Esophagus muscularis mucosa (tissue), 4 donors: Measurements from ENCODE around the gene UGT2B17. TPM values are rescaled to one million over a fixed set of nuclear protein-coding genes. Genes with fewer than 3 reads are reported as not detected.
"Not testable (repeated sequence)": the region's sequence is repeated elsewhere in the genome, so short reads cannot be mapped to it uniquely, and the experiment has no call there.

ENCODE experiments used
- DNase-seq: peaks from one replicate; pipeline ENCODE4 v3.0.0-alpha.2; 2017; ENCODE audit errors: extremely low spot score
- H3K27ac ChIP-seq, 4 donors: fragments of 200-600 bp; sonication (generic); replicated peaks in 1 of 4; 1 replicate in 3 of 4; 2 replicates in 1 of 4; pipeline ENCODE4 v1.5.1; 2016 to 2019; ENCODE audit warnings: mild to moderate bottlenecking in 1 of 4
- H3K27me3 ChIP-seq, 4 donors: fragments of 200-600 bp; sonication (generic); one replicate each; pipeline versions ENCODE4 v1.5.1 to v1.6.0; 2016 to 2019
- H3K36me3 ChIP-seq, 4 donors: fragments of 200-600 bp; sonication (generic); one replicate each; pipeline ENCODE4 v1.5.1; 2016 to 2019
- H3K4me1 ChIP-seq, 4 donors: fragments of 200-600 bp; sonication (generic); one replicate each; pipeline ENCODE4 v1.5.1; 2016 to 2019
- H3K4me3 ChIP-seq, 4 donors: fragments of 200-600 bp; sonication (generic); 1 replicate in 2 of 4; 2 replicates in 2 of 4; pipeline ENCODE4 v1.5.1; 2016 to 2019; ENCODE audit warnings: mild to moderate bottlenecking in 4 of 4, moderate library complexity in 1 of 4
- H3K9me3 ChIP-seq, 4 donors: fragments of 200-600 bp; sonication (generic); 1 replicate in 3 of 4; 2 replicates in 1 of 4; pipeline ENCODE4 v1.5.1; 2016 to 2019
- EP300 ChIP-seq: sonication (generic); formaldehyde crosslinking; IDR thresholded peaks from one replicate; pipeline ENCODE4 v1.6.1; 2017; ENCODE audit warnings: antibody characterized with exemption
- POLR2A ChIP-seq: fragments of 450-650 bp; IDR thresholded peaks from one replicate; pipeline ENCODE4 v1.6.1; 2017; ENCODE audit warnings: antibody characterized with exemption, moderate library complexity, mild to moderate bottlenecking, low read depth
- POLR2AphosphoS5 ChIP-seq, 2 donors: sonication (generic); formaldehyde crosslinking; IDR thresholded peaks; one replicate each; pipeline ENCODE4 v1.6.1; 2017; ENCODE audit warnings: antibody characterized with exemption in 2 of 2
- WGBS: methylation state at CpG from one replicate; pipeline ENCODE4 v1.1.5; 2018; 5-methylcytosine and 5-hydroxymethylcytosine counted together
- intact Hi-C: fragments of 100-400 bp; cut with DNase I; formaldehyde crosslinking; loops from one replicate; pipeline ENCODE4 v1.15.1; 2023
- total RNA-seq, 4 donors: library from RNA; depleted of rRNA; stranded (reverse); fragments of >200 nt; gene quantifications; one replicate each; pipeline versions ENCODE4 v1.1.0 to v1.2.1, GENCODE V29; 2016
- TF ChIP-seq, protein P1 (sequence below), 3 experiments: fragments of 200-600 bp in 2 of 3; fragments of 450-650 bp in 1 of 3; sonication (generic) in 2 of 3; IDR thresholded peaks; one replicate each; pipeline ENCODE4 v1.5.1; 2017 to 2019; ENCODE audit warnings: antibody characterized with exemption in 3 of 3, mild to moderate bottlenecking in 2 of 3, moderate library complexity in 1 of 3

Gene UGT2B17
- not detected for total RNA-seq

- Histone ChIP-seq H3K27ac (no peak within 1 kb of the TSS), H3K4me1 (no peaks in the 10 kb centered on the region), H3K36me3 (no peaks in the 10 kb centered on the region), H3K9me3 (no peaks in the 10 kb centered on the region), H3K4me3 (no peak within 1 kb of the TSS), H3K27me3 (no peaks in the 10 kb centered on the region)
- TF ChIP-seq POLR2AphosphoS5 (IDR thresholded peaks at IDR 0.05), result no peak
- TF ChIP-seq, protein P1, sequence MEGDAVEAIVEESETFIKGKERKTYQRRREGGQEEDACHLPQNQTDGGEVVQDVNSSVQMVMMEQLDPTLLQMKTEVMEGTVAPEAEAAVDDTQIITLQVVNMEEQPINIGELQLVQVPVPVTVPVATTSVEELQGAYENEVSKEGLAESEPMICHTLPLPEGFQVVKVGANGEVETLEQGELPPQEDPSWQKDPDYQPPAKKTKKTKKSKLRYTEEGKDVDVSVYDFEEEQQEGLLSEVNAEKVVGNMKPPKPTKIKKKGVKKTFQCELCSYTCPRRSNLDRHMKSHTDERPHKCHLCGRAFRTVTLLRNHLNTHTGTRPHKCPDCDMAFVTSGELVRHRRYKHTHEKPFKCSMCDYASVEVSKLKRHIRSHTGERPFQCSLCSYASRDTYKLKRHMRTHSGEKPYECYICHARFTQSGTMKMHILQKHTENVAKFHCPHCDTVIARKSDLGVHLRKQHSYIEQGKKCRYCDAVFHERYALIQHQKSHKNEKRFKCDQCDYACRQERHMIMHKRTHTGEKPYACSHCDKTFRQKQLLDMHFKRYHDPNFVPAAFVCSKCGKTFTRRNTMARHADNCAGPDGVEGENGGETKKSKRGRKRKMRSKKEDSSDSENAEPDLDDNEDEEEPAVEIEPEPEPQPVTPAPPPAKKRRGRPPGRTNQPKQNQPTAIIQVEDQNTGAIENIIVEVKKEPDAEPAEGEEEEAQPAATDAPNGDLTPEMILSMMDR (IDR thresholded peaks at IDR 0.05), result no peak
- TF ChIP-seq EP300, result no peak
- no peak for TF ChIP-seq POLR2A
- WGBS, result no CpG with 5 or more reads among the region's 7 CpGs
- intact Hi-C loops, result no loop called here
- no peak for DNase-seq
These were observed at the start of gene UGT2B17 for GRCh38 chr4:68576272-68577125. Gene UGT2B17 (minus strand): TSS chr4:68576322. CDS start chr4:68568484, 7,838 bp downstream.

- DNase-seq, H3K4me1 ChIP-seq, H3K9me3 ChIP-seq, H3K27me3 ChIP-seq, H3K36me3 ChIP-seq, intact Hi-C loops, H3K27ac ChIP-seq, H3K4me3 ChIP-seq: not testable (repeated sequence)
- no CpG with 5 or more reads among the region's 2 CpGs for WGBS
These were observed 46.6 kb upstream of the UGT2B17 start for GRCh38 chr4:68622731-68623130.

GRCh38 chr4:68617003-68617698, 41.0 kb upstream of the UGT2B17 start:
- TF ChIP-seq, protein P1 (IDR thresholded peaks at IDR 0.05), result no peak
- TF ChIP-seq POLR2AphosphoS5 (IDR thresholded peaks at IDR 0.05) (no peak), POLR2A (no peak), EP300 (no peak)
- Histone ChIP-seq H3K4me3 (no peak overlapping the region), H3K36me3 (no peaks in the 10 kb centered on the region), H3K4me1 (no peaks in the 10 kb centered on the region), H3K27ac (no peak overlapping the region), H3K9me3 (no peaks in the 10 kb centered on the region), H3K27me3 (no peaks in the 10 kb centered on the region)
- intact Hi-C loops, result no loop called here
- no peak for DNase-seq

DNA sequence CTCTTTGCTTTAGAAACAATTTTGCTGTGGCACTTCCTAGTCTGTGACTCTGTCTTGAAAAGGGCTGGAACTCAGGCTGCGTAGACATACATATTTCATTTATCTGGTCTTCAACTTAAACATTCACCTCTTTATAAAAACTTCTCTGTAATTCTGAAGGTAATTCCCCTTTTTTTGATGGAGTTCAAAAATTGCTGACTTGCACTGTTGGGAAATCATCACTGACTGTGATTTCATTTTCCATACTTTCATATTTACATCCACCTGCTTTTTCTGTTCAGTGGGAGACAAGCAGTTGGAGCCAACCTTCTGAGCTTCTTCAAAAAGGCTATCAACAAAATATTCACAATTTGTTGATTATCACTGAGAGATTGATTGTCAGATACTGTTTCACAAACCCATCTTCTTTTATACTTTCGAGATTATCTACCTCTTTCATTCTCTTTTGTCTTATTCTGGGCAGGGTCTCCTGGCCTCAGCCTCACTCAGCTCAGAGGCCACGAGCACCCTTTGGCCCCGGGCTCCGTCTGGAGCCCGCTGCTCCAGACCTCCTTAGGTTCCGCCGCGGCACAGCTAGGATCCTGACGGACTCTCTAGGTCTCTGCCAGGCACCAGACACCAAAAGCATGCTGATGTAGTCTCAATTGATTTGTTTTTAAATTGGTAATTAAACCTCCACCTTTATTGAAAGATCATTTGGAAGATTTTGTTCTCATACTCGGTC, 39.7 kb upstream of the UGT2B17 start:
- TF ChIP-seq, protein P1 (IDR thresholded peaks at IDR 0.05), result no peak
- TF ChIP-seq EP300, result no peak
- TF ChIP-seq POLR2AphosphoS5 (IDR thresholded peaks at IDR 0.05), result no peak
- no peak for TF ChIP-seq POLR2A
- Histone ChIP-seq H3K4me1 (no peaks in the 10 kb centered on the region), H3K4me3 (no peak overlapping the region), H3K27me3 (no peaks in the 10 kb centered on the region), H3K9me3 (no peaks in the 10 kb centered on the region), H3K27ac (no peak overlapping the region), H3K36me3 (no peaks in the 10 kb centered on the region)
- WGBS, result no CpG with 5 or more reads among the region's 11 CpGs
- DNase-seq, result no peak
- intact Hi-C loops, result no loop called here

DNA sequence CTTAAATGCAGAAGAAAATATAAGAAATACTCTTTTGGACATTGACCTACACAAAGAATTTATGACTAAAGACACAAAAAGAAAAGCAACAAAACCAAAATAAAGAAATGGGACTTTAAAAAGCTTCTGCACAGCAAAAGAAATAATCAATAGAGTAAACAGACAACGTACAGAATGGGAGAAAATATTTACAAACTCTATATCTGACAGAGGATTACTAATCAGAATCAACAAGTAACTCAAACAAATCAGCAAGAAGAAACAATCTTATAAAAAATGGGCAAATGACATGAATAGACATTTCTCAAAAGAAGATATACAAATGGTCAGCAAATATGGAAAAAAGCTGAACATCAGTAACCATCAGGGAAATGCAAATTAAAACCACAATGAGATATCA, 37.6 kb upstream of the UGT2B17 start:
- TF ChIP-seq EP300 (no peak), POLR2A (no peak), POLR2AphosphoS5 (IDR thresholded peaks at IDR 0.05) (no peak)
- TF ChIP-seq, protein P1 (IDR thresholded peaks at IDR 0.05), result no peak
- no peaks in the 10 kb centered on the region for H3K4me1 ChIP-seq
- no peak overlapping the region for H3K4me3 ChIP-seq
- H3K27ac ChIP-seq, result no peak overlapping the region
- H3K27me3 ChIP-seq, result no peaks in the 10 kb centered on the region
- intact Hi-C loops, result no loop called here
- H3K9me3 ChIP-seq, result no peaks in the 10 kb centered on the region
- DNase-seq, result no peak
- WGBS, result no CpG with 5 or more reads among the region's 1 CpG
- no peaks in the 10 kb centered on the region for H3K36me3 ChIP-seq
